Measurements from ENCODE around the gene YIPF3.
A peak's percentile ranks its signal among the peaks of the same experiment; 100 is the strongest.
"Not testable (repeated sequence)": the region's sequence is repeated elsewhere in the genome, so short reads cannot be mapped to it uniquely, and the experiment has no call there.

The YIPF3 gene

DNA sequence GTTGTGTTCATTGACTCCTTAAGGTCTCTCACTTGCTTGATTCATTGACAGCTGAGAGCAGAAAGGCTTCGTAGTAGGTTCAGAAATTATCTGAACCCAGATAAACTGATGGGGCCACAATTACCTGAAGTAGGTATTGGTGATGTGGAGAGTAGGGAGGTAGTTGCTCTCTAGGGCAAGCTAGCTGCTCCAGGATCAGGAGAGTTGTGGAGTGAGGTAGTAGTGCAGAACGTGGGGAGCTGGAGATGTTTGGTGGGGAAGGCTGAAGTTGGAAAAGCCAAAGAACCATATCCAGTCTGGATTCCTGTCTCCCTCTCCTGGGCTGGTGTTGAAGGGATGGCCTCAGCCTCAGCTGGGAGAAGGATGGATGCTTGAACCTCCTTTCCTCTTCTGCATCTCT is 23.5 kb downstream of the YIPF3 start:
- no peak for DNase-seq (ENCODE audit: low read depth)

- DNase-seq (ENCODE audit: low read depth) = no peak
These were observed 24.1 kb downstream of the YIPF3 start for GRCh38 chr6:43492673-43493072.

- peak; percentile 65 for DNase-seq (ENCODE audit: low read depth)
These were observed 24.7 kb downstream of the YIPF3 start for GRCh38 chr6:43491750-43492661.

DNA sequence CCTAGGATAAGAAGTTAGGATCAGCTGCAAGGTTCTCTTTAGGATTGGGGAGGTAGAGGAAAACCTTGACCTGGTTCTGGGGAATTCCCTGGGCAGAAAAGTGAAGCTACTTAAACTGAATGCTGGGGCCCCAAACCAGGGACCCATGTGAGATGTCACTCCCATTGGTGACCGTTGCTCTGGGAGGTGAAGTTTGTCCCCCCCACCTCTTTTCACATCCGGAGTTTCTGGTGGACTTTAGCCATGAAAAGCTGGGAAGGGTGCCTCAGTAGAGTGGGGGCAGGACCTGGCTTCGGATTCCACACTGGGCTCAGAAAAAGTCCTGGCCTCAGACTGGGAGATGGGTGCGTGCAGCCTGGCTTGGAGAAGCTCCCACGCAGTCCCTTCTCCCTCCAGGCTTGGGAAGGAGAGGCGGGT is 26.2 kb downstream of the YIPF3 start:
- DNase-seq (ENCODE audit: low read depth) = no peak

- DNase-seq (ENCODE audit: low read depth) = no peak
These were observed 27.3 kb downstream of the YIPF3 start for GRCh38 chr6:43489277-43490072.

DNA sequence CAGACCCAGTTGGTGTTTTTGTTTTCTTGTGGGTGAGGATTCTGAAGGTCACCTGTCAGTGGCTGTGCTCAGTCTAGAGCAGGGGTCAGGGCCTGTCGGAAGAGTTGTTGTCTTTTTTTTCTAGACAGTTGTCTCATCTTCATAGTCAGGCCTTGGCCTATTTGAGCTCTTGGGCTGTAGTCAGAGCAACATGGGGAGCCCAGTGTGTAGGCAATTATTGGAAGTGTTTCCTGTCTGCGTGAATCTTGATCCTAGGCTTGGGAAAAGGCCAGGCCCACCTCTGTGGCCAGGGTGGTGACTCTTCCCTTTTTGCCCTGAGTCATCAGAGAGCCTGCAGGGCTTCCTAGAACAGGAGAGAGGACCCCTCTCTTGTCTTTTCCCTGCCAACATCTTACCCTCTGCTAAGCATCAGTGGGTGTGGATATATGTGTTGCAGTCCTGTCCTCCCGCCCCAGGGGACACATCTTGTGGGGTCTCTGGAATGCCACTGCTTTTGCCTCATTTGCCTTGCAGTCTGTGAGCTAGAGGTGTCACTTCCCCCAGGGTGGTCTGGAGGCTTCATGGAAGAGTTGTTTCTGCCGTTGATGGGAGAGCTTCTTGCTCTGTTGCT is 28.0 kb downstream of the YIPF3 start:
- DNase-seq (ENCODE audit: low read depth) = no peak

- no peak for DNase-seq (ENCODE audit: low read depth)
These were observed 35.0 kb downstream of the YIPF3 start for GRCh38 chr6:43481591-43482236.

- DNase-seq (ENCODE audit: low read depth) = no peak
These were observed 35.7 kb downstream of the YIPF3 start for GRCh38 chr6:43481075-43481474.

DNA sequence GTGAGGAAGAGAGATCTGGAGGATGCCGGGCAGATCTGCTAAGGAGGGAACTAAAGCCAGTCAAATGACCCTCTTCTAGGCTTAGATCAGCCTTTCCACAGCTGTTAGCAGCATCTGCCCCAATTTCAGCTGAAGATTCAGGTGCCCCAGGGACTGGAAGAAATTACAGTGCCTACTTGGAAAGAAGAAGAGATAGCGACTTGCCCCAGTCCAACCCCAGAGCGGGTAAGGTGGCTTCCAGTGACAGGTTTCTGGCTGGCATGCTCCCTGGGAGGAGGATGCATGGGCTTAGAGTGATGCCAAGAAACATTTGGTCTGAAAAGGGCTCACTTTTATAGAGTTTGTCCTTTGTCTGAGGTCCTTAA is 38.7 kb downstream of the YIPF3 start:
- DNase-seq (ENCODE audit: low read depth) = no peak

DNA sequence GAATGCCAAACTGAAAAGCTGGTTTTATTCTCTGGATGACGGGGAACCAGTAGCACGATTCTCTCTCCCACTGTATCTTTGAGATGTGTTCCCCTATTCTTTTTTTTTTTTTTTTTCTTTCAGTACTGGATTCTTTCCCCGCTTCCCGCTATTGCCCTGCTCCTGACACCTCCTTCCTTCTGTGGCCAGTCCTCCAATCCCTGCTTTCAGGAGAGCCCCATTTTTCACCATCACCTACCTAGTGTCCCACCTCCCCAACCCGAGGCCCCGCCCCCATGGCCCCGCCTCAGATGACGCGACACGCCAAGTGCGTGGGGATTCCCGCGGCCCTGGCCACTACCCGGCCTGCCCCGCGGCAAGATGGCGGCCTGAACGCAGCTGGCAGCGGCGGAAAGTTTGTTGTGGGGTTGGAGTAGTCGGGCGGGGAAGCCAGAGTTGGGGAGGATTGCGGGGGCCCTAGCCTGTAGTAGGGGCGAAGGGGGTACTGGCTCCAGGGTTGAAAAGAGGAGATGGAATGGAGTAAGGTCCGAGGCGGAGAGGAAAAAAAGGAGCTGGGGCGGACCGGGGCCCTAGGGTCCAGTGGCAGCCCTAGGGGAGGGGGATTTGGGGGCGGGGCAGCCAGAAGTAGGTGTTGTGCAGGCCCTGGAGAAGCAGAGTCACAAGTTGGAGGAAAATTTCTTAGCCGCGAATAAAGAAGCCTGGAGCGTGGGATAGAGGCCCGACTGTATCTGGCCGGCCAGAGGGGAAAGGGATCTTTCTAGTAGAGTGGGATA is 39.3 kb downstream of the YIPF3 start, which contains the start of gene TJAP1:
Gene TJAP1 (plus strand): TSS at position 336 of the 773 bp plus-strand sequence. CDS start 21,432 bp downstream, outside the sequence.
- DNase-seq (ENCODE audit: low read depth) = peak; percentile 70

- DNase-seq (ENCODE audit: low read depth) = no peak
These were observed 40.0 kb downstream of the YIPF3 start for GRCh38 chr6:43476746-43477145.

- no peak for DNase-seq (ENCODE audit: low read depth)
These were observed 41.2 kb downstream of the YIPF3 start for GRCh38 chr6:43475516-43475915.

- no peak for DNase-seq (ENCODE audit: low read depth)
These were observed 44.2 kb downstream of the YIPF3 start for GRCh38 chr6:43472515-43472914.

DNA sequence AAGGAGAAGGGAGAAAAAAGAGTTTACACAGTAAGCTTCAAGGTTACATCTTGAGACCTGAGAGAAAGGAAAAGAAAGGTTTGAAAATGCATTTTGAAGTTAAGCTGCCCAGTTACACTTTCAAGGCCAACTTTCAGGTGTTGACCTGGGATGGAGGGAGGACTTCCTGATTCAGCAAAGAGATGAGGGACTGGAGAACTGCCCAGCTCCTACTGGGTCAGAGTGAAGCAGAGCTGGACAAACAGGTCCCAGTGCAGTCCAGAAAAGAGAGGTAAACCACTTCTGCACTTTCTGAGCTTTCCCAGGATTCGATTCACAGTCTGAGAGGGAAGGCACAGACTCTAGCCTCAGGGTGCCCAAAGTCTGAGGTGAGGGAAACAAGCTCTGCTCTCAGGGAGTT is 45.3 kb downstream of the YIPF3 start:
- no peak for DNase-seq (ENCODE audit: low read depth)

DNA sequence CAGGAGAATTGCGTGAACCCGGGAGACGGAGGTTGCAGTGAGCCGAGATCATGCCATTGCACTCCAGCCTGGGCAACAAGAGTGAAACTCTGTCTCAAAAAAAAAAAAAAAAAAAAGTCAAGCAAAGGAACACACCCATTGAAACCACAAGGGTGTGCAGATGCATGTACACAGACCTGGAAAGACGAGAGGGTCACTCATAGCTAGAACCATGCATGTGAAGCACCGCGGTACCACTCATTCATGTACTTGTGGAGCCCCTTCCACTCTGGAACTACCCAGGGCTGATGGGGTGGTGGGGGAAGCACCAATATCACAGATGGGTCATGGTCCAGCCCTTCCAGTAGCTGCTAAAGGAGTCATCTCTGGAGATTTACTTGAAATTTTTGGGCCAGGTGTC is 46.8 kb downstream of the YIPF3 start:
- DNase-seq (ENCODE audit: low read depth) = no peak

DNA sequence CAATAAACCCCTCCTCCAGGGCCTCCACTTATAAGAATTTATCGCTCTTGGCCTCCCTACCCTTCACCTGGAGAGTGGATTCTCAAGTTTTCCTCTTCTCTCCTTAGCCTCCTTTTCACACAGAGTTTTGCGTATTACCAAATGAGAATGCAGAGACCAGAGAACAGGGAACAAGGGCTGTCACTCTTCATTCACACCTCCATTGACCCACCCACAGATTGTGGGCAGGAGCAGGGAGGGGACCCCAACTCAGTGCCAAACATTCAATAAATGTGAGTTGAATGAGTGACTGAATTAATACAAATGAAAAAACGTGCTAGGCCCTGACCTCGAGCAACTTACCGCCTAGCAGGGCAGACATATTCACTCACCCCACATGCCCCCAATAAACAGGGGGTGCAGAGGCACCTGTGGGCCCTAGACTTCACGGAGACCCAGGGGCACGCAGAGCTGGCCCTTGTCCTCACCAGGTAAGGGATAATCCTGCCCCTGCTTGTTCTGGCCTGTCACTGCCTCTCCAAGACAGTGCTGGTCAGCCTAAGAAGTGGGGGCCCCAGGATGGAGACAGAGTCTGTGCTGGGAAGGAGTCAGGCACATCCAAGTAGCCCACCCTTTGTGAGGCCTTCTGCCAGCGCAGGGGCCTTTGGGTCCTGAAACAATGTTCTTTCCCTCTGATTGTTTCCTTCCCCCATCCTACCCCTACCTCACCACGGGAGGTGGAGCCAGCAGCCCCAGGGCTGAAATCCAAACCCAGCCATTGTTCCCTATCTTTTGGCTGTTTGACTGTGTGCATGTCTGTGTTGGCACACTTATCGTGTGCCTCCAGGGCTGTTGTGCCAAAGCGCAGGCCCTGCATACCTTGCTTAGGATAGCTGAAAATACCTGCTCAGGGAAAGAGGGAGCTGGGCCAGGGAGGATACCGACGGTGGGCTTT is 47.7 kb downstream of the YIPF3 start:
- no peak for DNase-seq (ENCODE audit: low read depth)

DNA sequence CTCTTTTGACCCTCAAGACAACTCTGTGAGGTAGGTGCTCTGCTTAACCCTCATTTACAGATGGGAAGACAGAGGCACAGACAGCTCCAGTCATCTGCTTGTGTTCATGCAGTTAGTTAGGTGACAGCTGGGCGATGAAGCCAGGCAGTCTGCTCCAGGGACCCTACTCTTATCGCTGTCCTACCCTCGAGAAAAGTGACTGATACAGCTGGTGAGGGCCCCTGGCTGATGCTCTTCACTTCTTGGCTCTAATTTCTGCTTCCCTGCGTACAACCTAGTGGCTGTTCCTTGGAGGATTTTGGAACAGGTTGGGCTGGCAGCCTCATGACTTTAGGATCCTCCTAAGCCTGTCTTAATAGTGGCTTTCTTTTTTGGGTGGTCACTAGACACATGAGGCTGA is 48.5 kb downstream of the YIPF3 start:
- no peak for DNase-seq (ENCODE audit: low read depth)

- DNase-seq (ENCODE audit: low read depth) = no peak
These were observed 49.0 kb downstream of the YIPF3 start for GRCh38 chr6:43467752-43468151.

- not testable (repeated sequence) for DNase-seq (ENCODE audit: low read depth)
These were observed 49.5 kb downstream of the YIPF3 start for GRCh38 chr6:43467265-43467664.

GRCh38 chr6:43465948-43466347 is 50.8 kb downstream of the YIPF3 start:
- no peak for DNase-seq (ENCODE audit: low read depth)

Data from HS-27A (cell line).